DMS114 treated with DMSO at 0.1 percent for 48 hours (cell line): Measurements from ENCODE around the gene SNTB2.
"Not testable (repeated sequence)": the region's sequence is repeated elsewhere in the genome, so short reads cannot be mapped to it uniquely, and the experiment has no call there.

ENCODE experiments used
- DNase-seq: peaks from one replicate; lab custom pipeline; 2025; ENCODE audit not compliant: unreplicated experiment; lab: John Stamatoyannopoulos, UW

SNTB2 gene

DNA sequence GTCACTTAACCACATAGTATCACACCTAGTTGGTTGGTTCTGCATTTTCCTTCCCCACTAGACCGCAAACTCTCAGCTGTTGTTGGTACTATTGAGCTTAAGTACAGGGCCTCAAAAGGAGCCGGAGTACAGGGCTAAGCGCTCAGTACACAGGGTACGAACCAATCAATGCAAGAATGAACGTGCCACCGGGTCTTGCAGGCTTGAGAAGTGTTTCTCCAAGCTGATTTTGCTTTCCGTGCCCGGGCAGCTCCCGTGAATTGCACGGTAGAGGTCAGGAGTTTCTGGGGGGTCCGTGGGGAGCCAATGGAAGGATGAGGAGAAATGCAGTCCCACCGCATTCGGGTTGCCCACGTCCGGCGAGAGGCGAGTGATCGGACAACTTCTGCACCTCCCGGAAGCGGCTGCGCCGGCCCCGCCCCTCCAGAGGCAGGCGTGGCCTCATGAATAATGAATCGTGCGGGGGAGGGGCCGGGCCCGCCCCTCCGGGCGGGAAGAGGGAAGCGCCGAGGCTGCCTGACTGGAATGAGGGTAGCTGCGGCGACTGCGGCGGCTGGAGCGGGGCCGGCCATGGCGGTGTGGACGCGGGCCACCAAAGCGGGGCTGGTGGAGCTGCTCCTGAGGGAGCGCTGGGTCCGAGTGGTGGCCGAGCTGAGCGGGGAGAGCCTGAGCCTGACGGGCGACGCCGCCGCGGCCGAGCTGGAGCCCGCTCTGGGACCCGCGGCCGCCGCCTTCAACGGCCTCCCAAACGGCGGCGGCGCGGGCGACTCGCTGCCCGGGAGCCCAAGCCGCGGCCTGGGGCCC is at the start of gene SNTB2:
Gene SNTB2 (plus strand): TSS at position 523 of the 804 bp plus-strand sequence. CDS start 3 bp downstream, at position 526.
- DNase-seq, result peak; percentile 84

DNA sequence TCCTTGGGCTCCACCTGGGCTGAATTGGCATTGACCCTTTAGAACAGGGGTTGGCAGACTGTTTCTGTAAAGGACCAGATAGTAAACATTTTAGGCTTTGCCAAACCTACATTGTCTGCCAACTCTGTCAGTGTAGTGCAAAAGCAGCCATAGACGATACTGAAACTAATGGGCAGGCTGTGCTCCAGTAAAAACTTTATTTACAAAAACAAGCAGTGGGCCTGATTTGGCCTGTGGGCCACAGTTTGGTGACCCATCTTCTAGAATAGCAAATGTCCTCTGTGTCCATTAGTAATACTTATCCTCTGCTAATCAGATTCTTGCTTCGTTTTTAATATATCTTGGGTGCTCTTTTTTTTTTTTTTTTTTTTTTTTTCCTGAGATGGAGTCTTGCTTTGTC is 48.4 kb upstream of the SNTB2 start:
- no peak for DNase-seq

DNA sequence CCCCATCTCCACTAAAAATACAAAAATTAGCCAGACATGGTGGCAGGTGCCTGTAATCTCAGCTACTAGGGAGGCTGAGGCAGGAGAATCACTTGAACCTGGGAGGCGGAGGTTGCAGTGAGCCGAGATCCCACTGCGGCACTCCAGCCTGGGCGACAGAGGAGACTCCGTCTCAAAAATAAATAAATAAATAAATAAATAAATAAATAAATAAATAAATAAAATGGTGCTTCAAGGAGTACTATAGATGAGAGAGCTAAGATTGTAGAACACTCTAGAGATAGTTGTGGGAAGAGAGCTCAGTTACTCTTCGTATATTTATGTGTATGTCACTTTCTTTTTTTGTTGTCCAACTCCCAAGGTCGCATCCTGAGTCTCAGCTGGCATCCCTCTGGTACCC is 47.5 kb upstream of the SNTB2 start:
- DNase-seq, result not testable (repeated sequence)

DNA sequence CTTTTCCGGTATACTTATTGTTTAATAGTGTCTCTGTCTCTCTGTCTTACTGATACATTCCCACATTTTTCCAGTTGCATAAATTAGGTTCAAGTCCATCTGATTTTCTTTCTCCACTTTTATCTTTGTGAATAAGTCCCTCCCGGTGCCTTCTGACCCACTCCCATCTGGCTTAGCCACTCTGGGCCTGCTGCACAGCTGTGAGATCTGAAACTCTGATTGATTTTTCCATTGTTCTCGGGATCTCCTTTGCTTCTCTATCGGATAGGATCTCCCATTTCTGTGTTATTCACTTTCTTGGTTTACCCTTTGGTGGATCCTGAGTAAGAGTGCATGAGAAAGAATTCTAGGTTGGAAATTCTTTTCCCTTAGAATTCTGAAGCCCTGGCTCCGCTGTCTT is 46.0 kb upstream of the SNTB2 start:
- no peak for DNase-seq

DNA sequence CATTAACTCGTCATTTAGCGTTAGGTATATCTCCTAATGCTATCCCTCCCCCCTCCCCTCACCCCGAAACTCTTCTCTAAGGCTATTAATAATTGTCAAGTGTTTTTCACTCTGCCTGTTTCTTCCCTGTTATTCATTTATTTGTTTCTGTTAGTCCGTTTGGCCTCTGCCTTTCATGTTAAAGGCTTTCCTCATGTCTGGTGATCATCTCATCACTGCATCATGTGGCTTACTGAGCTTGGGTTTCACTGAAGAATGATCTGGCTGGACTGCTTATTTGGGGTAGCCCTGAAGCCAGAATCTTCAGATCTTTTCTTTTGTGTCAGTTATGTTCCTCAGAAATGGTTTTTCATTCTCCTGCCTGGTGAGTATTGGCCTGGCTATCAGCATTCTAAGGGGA is 45.0 kb upstream of the SNTB2 start:
- no peak for DNase-seq

DNA sequence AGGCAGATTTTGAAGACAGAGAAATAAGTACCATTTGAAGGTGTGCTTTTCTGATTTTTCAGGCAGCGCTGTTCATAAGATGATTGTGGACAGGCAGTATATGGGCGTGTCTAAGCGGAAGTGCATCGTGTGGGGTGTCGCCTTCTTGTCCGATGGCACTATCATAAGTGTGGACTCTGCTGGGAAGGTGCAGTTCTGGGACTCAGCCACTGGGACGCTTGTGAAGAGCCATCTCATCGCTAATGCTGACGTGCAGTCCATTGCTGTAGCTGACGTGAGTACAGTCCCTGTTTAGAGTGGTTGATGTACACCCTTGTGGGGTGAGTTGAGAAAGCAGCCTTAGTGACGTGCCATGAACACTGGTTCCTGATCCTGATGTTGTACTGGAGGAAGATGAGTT is 43.8 kb upstream of the SNTB2 start:
- peak; percentile 45 for DNase-seq

DNA sequence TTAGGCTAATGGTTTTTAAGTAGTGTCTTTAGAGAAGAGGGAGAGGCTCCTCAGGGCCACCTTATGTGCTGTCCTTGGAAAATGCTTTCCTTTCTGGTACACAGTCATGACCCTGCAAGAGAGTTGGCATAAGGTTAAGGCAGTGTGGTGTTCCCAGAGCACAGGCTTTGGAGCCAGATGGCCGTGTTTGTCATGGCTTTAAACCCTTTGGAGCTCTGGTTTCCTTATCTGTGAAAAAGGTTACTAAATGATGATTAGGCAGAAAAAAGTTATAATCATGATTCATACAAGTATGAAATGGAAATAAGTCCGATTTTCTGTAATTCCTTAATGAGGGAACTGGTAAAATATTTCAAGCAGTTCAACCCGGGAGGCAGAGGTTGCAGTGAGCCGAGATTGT is 41.3 kb upstream of the SNTB2 start:
- no peak for DNase-seq

DNA sequence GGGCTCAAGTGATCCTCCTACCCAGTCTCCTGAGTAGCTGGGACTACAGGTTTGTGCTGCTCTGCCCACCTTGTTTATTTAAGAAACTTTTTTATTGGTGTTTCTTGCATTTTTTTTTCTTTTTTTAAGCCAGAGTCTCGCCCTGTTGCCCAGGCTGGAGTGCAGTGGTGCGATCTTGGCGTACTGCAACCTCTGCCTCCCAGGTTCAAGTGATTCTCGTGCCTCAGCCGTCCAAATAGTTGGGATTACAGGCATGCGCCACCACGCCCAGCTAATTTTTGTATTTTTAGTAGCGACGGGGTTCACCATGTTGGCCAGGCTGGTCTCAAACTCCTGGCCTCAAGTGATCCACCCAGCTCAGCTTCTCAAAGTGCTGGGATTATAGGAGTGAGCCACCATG is 37.3 kb upstream of the SNTB2 start:
- DNase-seq, result not testable (repeated sequence)

DNA sequence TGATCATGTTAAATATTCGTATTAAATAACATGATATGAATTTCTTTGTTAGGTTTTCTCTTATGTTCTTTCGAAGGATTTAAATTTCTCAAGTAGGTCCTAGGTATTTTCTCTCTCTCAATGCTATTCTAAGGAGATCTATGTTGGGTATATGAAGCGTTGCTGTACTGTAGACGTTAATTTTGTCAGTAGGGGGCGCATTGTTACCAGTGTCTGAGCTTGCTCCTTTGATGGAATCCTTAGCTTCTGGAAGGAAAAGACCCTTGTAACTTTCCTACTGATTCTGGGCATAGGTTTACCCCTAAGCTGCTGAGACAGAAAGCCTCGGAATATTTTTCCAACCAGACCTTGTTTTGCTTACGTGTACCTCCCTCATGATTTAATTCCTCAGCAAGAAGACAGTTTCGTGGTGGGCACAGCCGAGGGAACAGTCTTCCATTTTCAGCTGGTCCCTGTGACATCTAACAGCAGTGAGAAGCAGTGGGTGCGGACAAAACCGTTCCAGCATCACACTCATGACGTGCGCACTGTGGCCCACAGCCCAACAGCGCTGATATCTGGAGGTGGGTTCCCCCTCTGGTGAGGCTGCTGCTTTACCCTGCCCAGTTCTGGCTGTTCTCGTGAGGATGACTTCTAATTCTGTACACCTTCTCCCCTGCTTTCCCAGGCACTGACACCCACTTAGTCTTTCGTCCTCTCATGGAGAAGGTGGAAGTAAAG is 36.7 kb upstream of the SNTB2 start:
- peak; percentile 65 for DNase-seq

DNA sequence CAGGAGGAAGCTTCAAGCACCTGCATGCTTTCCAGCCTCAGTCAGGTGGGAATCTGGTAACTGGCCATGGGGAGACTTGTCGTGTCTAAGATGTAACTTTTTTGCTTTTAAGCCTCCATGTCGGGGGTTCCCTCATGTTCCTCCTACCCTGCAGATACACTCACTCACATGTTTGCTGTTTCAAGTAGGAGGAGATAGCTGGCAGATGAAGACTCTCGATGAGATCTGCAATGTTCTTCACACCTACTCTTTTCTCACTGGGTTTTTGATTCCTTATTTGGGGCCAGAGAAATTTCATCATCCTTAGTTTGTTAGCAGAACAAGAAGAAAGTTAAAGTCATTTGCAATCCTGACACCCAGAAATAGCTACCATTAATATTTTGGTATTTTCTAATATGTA is 29.8 kb upstream of the SNTB2 start:
- no peak for DNase-seq

DNA sequence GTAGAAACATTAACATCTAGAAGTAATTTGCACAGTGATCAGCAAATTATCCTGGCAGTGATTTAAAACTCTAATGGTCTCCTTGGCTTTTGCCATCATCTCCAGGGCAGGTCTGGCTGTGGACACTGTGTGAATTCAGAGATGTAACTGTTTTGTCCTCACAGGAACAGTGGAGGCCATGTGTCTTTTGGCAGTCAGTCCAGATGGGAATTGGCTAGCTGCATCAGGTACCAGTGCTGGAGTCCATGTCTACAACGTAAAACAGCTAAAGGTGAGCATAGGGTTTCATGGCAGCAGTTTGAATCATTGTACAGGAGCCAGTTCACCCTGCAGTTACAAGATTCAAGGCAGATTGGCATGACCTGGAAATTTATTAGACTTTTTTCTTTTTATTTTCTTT is 26.8 kb upstream of the SNTB2 start:
- no peak for DNase-seq

DNA sequence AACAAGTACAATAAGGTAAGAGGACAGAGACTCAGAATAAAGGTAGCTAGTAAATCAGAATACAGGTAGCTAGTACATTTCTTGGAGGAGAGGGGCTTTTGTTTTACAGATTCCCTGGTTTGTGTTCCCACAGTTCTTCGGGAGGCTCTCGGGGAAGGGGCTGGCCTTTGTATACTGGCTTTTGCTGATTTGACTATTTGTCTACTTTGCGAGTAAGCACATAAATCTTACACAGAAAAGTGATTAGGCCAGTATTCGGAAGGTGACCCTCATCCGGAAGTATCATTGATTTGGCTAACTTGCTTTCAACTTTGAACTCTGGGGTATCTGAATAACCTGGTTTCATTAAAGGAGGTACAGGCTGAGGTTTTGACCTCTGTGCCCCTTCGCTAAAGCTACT is 21.4 kb upstream of the SNTB2 start:
- DNase-seq, result no peak

DNA sequence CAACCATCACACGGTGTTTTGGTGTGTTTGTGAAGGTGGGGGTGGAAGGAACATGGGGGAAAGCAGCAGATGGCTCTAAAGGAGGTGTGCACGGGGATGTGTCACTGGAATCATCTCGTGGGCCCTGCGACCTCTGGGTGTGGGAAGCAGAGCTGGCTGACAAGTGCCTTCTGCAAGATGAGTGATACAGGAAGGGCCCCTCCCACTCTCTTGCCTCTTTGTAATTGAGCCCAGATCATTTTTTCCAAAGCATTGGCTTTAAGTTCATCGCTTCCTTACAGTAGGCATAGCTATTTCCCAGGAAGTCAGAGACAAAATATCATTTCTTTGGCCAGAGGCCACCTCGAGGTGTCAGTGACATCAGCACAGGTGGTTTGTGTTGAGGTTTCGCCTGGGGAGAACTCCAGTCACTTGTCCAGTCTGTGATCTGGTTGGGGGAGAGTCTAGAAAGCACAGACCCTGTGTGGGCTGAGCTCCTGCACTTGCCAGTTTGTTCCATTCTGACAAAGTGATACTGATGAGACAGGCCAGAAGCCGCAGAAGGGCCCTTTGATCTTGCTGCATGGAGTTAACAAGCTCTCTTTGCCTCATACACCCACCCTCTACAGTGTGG is 20.6 kb upstream of the SNTB2 start:
- DNase-seq, result no peak

DNA sequence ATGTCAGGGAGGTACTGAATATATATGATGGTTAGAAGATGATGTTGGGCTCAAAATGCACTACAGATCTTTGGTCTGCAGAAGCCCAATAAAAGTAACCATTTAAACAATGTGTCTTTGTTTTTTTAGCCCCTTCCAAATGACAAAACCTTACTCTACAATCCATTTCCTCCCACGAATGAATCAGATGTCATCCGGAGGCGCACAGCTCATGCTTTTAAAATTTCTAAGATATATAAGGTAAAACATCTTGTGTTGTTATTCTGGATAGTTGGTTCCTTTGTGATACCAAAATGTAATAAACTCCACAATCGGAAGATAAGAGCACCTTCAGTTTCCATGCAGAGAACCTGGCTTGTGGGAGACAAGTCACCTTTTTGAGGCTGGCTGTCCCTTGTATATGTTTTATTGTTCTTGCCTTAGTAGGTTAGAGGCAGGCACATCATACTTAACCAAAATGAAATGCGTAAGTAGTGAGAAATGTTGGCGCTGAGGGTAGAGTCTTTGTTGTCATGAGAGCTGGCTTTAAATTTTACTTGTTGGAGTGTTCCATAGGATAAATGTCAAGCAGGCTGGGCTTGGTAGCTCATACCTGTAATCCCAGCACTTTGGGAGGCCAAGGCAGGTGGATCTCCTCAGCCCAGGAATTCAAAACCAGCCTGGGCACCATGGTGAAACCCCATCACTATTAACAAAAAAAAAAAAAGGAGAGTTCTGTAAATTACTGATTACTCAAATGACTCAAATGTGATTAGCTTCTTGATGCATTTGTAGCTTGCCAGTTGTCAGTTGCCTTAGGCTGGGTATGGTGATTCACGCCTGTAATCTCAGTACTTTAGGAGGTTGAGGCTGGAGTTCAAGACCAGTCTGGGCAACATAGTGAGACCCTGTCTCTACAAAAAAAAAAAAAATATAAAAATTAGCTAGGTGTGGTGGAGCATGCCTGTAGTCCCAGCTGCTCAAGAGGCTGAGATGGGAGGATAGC is 19.7 kb upstream of the SNTB2 start:
- DNase-seq, result no peak

DNA sequence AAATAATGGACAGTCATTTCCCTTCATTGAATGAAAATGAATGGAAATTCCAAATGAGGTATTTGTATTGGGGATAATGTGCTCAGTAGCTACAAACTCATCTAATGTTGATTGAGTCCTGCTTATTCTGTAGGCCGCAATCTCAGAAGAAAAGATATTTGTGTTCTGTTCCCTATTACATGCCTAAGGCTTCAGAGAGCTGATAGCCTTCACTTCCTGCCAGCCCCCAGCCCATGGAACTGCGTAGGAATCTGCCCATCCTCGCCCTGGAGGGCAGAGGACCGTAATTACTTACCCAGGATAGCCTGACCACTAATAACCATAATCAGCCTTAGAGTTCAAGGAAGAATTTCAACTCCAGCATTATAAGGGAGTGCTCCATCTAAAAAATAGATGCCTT is 17.9 kb upstream of the SNTB2 start:
- no peak for DNase-seq

DNA sequence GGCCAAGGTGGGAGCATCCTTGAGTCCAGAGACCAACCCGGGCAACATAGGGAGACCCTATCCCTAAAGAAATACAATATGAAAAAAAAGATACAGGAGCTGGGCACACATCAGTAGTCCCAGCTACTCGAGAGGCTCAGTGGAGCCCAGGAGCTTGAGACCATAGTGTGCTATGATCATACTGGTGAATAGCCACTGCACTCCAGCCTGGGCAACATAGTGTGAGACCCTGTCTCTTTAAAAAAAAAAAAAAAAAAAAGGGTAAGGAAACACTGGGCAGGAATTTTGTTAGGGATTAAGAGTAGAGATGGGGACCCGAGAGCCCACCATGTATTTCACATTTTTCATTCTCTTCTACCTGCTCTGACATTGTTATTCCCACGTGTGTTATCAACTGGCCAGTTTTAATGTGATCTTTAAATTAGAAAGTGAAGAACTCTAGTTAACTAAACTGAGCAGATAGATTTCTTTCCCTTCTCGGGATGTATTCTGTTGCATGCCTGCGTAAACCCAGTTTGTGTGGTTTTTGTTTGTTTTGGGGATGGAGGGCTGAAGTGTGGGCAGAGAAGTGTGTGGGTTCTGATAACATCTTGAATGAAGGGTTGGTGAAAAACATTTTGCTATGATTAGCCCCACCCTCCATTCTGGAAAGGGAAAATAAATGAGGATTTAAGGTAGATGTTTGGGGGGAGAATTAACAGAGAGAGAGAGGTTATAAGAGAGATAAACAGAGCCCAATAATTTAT is 17.2 kb upstream of the SNTB2 start:
- DNase-seq, result no peak

DNA sequence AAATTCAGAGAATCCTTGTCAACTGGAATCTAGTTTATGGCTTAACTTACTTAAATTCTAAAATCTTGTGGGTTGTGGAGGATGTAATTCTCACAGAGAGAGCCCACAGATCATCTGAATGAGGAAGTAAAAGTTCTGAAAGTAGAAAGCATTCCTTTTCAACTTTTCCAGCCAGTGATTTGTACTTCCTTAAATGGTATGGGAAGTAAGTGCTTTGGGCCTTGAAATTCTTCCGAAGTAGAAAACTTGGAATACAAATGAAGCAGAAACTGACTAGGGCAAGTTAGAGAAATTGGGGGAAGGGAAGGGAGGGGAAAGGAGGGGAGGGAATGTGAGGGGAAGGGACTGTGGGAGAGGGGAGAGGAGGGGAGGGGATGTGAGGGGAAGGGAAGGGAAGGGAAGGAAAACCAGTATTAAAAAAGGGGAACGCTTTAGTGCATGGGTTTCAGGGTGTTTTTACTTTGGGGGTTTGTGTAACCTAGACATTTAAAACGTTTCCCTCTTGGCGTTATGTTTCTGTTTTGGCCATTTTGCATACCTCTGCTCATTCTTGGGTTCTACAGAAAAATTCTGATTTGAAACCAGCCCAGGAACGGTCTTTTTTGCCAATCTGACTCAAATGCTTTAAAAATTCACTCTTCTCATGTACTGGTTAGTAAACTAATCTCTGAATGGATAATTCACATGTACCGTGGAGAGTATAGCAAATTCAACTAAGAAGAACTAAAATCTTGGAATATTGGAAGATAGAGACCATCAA is 15.5 kb upstream of the SNTB2 start:
- DNase-seq, result no peak

DNA sequence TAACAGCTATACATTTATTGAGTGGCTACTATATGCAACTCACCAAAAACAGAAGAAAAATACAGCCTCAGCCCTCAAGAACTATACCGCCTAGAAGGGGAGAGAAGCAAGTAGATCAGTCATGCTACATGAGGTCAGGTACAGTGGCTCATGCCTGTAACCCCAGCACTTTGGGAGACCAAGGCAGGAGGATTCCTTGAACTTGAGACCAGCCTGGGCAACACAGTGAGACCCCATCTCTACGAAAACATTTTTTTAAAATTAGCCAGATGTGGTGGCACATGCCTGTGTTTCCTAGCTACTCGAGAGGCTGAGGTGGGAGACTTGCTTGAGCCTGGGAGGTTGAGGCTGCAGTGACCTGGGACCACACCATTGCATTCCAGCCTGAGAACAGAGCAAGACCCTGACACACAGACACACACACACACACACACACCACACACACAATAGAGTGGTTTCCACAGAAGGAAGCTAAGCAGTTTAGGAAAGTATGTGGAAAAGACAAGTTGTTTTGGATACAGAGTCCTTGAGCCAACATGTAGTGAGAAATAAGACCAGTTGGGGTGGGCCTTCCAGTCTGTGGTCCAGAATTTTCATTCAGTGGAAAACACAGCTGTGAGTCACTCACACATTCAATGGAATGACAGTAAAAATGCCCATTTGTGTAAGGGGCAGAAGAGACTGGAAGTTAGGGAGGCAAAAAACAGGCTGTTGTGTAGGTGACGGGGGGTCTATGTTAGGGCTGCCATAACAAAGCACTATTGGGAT is 10.7 kb upstream of the SNTB2 start:
- DNase-seq, result no peak
